ENCODE measurements around the gene ZDHHC8.

GRCh38 chr22:20110359-20110985 is 21.1 kb upstream of the ZDHHC8 start:
- TF ChIP-seq CTCF (IDR thresholded peaks at IDR 0.05) (no peak), POLR2A (IDR thresholded peaks at IDR 0.05) (no peak)
